Nephron progenitor cell (in vitro differentiated cells): Measurements from ENCODE around the gene SLC9C1.

Experiments
- DNase-seq: peaks from one replicate; pipeline ENCODE4 v3.0.0; 2021
- H3K27ac Mint-ChIP-seq: 2 replicates; pipeline ENCODE4 v1.8.0; 2021; ENCODE audit warnings: mild to moderate bottlenecking, moderate library complexity, mixed read lengths
- H3K27me3 Mint-ChIP-seq: 2 replicates; pipeline ENCODE4 v1.8.0; 2021; ENCODE audit warnings: mild to moderate bottlenecking, low read depth, mixed read lengths; ENCODE audit not compliant: poor library complexity
- H3K36me3 Mint-ChIP-seq: 2 replicates; pipeline ENCODE4 v1.8.0; 2021; ENCODE audit warnings: low read depth, mixed read lengths
- H3K4me1 Mint-ChIP-seq: 2 replicates; pipeline ENCODE4 v1.8.0; 2021; ENCODE audit warnings: mixed read lengths
- H3K4me3 Mint-ChIP-seq: 2 replicates; pipeline ENCODE4 v1.8.0; 2021; ENCODE audit warnings: mild to moderate bottlenecking, moderate library complexity, mixed read lengths
- H3K9me3 Mint-ChIP-seq: 2 replicates; pipeline ENCODE4 v1.8.0; 2021; ENCODE audit warnings: mild to moderate bottlenecking, moderate library complexity, mixed read lengths
- TF ChIP-seq, protein P1 (sequence below): fragments of 200-600 bp; sonication (generic); IDR thresholded peaks from 2 replicates; pipeline ENCODE4 v1.5.0; 2021; ENCODE audit warnings: antibody characterized with exemption

Gene SLC9C1

DNA sequence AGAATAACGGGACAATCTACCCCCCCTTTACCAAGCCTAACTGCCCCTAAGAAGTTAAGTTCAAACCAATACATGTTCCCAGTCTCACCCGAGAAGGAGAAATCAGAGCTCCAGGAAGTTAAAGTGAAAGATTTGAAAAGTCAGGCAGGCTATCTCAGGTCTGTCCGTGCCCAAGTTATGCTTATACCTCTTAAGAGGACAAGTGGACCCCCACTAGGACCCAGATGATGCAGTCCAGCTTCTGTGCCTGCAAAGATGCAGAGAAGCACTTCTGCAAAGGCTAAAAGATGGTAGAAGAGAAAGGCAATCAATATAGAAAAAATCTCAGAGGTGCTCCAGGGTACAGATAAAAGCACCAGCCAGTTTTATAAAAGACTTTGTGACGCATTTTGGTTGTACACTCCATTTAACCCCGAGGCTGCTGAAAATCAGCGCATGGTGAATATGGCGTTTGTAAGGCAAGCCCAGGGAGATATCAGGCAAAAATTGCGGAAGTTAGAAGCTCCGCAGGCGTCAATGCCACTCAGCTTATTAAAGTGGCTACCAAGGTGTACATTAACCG lies 9.8 kb upstream of the SLC9C1 start:
- TF ChIP-seq, protein P1, sequence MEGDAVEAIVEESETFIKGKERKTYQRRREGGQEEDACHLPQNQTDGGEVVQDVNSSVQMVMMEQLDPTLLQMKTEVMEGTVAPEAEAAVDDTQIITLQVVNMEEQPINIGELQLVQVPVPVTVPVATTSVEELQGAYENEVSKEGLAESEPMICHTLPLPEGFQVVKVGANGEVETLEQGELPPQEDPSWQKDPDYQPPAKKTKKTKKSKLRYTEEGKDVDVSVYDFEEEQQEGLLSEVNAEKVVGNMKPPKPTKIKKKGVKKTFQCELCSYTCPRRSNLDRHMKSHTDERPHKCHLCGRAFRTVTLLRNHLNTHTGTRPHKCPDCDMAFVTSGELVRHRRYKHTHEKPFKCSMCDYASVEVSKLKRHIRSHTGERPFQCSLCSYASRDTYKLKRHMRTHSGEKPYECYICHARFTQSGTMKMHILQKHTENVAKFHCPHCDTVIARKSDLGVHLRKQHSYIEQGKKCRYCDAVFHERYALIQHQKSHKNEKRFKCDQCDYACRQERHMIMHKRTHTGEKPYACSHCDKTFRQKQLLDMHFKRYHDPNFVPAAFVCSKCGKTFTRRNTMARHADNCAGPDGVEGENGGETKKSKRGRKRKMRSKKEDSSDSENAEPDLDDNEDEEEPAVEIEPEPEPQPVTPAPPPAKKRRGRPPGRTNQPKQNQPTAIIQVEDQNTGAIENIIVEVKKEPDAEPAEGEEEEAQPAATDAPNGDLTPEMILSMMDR = no peak
- Mint-ChIP-seq H3K4me1 (peaks cover 8% of the 10 kb centered on the region), H3K36me3 (no peaks in the 10 kb centered on the region), H3K4me3 (no peak overlapping the region), H3K27ac (no peak overlapping the region), H3K9me3 (peaks cover 4% of the 10 kb centered on the region), H3K27me3 (no peaks in the 10 kb centered on the region)
- DNase-seq = no peak

DNA sequence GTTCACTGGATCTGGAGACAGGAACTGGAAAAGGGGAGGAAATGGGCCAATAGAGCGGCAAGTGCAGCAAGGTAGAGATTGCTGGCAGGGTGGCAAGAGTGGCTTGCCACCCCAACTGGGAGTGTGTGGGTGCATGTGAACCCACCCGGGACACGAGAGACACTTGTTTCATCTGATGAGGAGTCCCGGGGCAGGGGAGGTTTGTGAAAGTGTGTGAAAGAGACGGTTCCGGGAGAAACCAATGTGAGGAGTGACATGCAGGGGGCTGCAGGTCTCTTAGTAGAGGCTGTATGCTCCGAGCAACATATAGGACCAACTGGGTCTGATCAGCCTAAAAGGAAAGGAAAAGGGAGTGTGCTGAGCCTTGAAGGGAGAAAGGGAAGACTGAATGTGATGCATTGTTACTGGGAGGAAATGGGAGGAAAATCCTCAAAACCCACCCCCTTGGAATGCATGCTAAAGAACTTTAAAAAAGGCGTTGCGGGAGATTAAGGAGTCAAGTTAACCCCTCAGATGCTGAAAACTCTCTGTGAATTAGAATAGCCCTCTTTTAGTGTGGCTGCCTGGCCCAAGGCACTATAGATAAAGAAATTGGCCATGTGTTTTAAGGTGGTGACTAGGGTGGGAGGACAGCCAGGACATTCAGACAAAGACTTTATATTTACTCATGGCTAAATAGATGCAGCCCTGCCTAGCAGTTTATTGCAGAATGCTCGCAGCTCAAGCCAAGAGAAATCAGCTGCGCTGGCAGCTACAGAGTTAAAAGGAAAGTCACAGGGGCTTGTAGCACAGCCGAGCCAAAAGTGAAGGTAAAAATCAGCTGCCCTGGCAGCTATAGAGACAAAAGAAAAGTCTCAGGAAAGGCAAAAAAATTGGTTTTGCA lies 9.1 kb upstream of the SLC9C1 start:
- peaks cover 2% of the 10 kb centered on the region for H3K4me1 Mint-ChIP-seq
- TF ChIP-seq, protein P1 = no peak
- no peaks in the 10 kb centered on the region for H3K27me3 Mint-ChIP-seq
- H3K27ac Mint-ChIP-seq = no peak overlapping the region
- H3K36me3 Mint-ChIP-seq = no peaks in the 10 kb centered on the region
- no peak for DNase-seq
- H3K4me3 Mint-ChIP-seq = no peak overlapping the region
- peaks cover 4% of the 10 kb centered on the region for H3K9me3 Mint-ChIP-seq

- Mint-ChIP-seq H3K9me3 (peaks cover 4% of the 10 kb centered on the region), H3K27me3 (no peaks in the 10 kb centered on the region), H3K36me3 (no peaks in the 10 kb centered on the region), H3K27ac (no peak overlapping the region), H3K4me1 (peaks cover 1% of the 10 kb centered on the region), H3K4me3 (no peak overlapping the region)
- DNase-seq = no peak
- TF ChIP-seq, protein P1 = no peak
These were observed 8.3 kb upstream of the SLC9C1 start for GRCh38 chr3:112302150-112302830.

DNA sequence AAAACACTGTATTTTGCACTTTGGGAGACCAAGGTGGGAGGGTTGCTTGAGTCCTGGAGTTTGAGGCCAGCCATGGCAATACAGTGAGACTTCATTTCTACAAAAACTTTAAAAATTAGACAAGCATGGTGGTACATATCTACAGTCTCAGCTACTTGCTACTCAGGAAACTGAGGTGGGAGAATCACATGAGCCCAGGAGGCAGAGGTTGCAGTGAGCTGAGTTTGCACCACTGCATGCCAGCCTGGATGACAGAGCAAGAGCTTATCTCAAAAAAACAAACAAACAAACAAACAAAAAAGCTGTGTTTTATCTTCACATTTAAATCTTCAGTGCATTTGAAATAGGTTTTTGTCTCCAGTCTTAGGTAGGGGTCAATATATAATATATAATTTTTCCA lies 4.8 kb upstream of the SLC9C1 start:
- H3K4me1 Mint-ChIP-seq = peaks cover 17% of the 10 kb centered on the region
- H3K27me3 Mint-ChIP-seq = peaks cover 2% of the 10 kb centered on the region
- H3K9me3 Mint-ChIP-seq = peaks cover 4% of the 10 kb centered on the region
- DNase-seq = no peak
- H3K4me3 Mint-ChIP-seq = no peak overlapping the region
- TF ChIP-seq, protein P1 = no peak
- H3K36me3 Mint-ChIP-seq = peaks cover 5% of the 10 kb centered on the region
- no peak overlapping the region for H3K27ac Mint-ChIP-seq

- peaks cover 2% of the 10 kb centered on the region for H3K27me3 Mint-ChIP-seq
- TF ChIP-seq, protein P1 = no peak
- no peak overlapping the region for H3K4me3 Mint-ChIP-seq
- H3K9me3 Mint-ChIP-seq = peaks cover 4% of the 10 kb centered on the region
- peaks cover 24% of the 10 kb centered on the region for H3K4me1 Mint-ChIP-seq
- H3K27ac Mint-ChIP-seq = no peak overlapping the region
- no peak for DNase-seq
- peaks cover 5% of the 10 kb centered on the region for H3K36me3 Mint-ChIP-seq
These were observed 3.7 kb upstream of the SLC9C1 start for GRCh38 chr3:112297714-112298113.
